C4-2B (cell line): ENCODE measurements around the gene ATG7.
"Not testable (repeated sequence)": the region's sequence is repeated elsewhere in the genome, so short reads cannot be mapped to it uniquely, and the experiment has no call there.

Source experiments
- H3K27ac ChIP-seq: fragments of 450-650 bp; 2 replicates; pipeline ENCODE4 v1.5.1; 2017
- CTCF ChIP-seq: fragments of 450-650 bp; conservative IDR thresholded peaks from 2 replicates; pipeline ENCODE4 v1.5.1; 2017; ENCODE audit warnings: mild to moderate bottlenecking
- ZFX ChIP-seq: fragments of 450-650 bp; IDR thresholded peaks from 2 replicates; pipeline ENCODE4 v1.6.1; 2017

Gene ATG7

GRCh38 chr3:11407644-11408043 is 135.4 kb downstream of the ATG7 start:
- TF ChIP-seq CTCF (no peak), ZFX (no peak)
- H3K27ac ChIP-seq, result no peak overlapping the region

- H3K27ac ChIP-seq, result not testable (repeated sequence)
Observed at GRCh38 chr3:11408324-11408859, 136.2 kb downstream of the ATG7 start.

- no peak for TF ChIP-seq ZFX
- no peak for TF ChIP-seq CTCF
Observed at GRCh38 chr3:11410564-11410963, 138.4 kb downstream of the ATG7 start.

GRCh38 chr3:11411956-11412355 is 139.8 kb downstream of the ATG7 start:
- no peak for TF ChIP-seq CTCF
- no peak for TF ChIP-seq ZFX
- H3K27ac ChIP-seq, result no peak overlapping the region

More at GRCh38 chr3:11410564-11410963, 138.4 kb downstream of the ATG7 start:
- H3K27ac ChIP-seq, result no peak overlapping the region

- no peak overlapping the region for H3K27ac ChIP-seq
- TF ChIP-seq CTCF, result no peak
- no peak for TF ChIP-seq ZFX
Observed at GRCh38 chr3:11413071-11413470, 140.9 kb downstream of the ATG7 start.

- TF ChIP-seq CTCF (no peak), ZFX (no peak)
- H3K27ac ChIP-seq, result no peak overlapping the region
Observed at GRCh38 chr3:11415099-11415498, 142.9 kb downstream of the ATG7 start.

- no peak for TF ChIP-seq CTCF
- no peak for TF ChIP-seq ZFX
- no peak overlapping the region for H3K27ac ChIP-seq
Observed at GRCh38 chr3:11420066-11420465, 147.9 kb downstream of the ATG7 start.

- H3K27ac ChIP-seq, result no peak overlapping the region
- TF ChIP-seq ZFX (no peak), CTCF (no peak)
Observed at GRCh38 chr3:11422291-11422690, 150.1 kb downstream of the ATG7 start.
